ENCODE measurements around the gene CLEC4F. TPM values are rescaled to one million over a fixed set of nuclear protein-coding genes. Genes with fewer than 3 reads are reported as not detected.

The CLEC4F gene
- total and polyA plus RNA-seq, 2 of the 13 experiments (the other 11 are each of a cell fraction or from before 2014, with no cell fraction given): 0.12 to 0.13 TPM

- H4K20me1 ChIP-seq (ENCODE audit: insufficient read depth, low read length): no peaks in the 10 kb centered on the region
- DNase-seq (ENCODE audit: low spot score): no peak
- intact Hi-C loops (cut with micrococcal nuclease; ENCODE audit: unreplicated experiment) (no loop called here), in situ Hi-C loops (cut with HindIII; ENCODE audit: extremely low pct_ligation_motif_present, low pct_unique_long_range_greater_than_20kb) (no loop called here)
- H3K4me1 ChIP-seq (ENCODE audit: insufficient read depth, low read length): no peaks in the 10 kb centered on the region
- no peak for ATAC-seq
- H3K9me3 ChIP-seq (ENCODE audit: low read length): no peaks in the 10 kb centered on the region
- no peak overlapping the region for H3K4me3 ChIP-seq (replicated peaks in 1 of 3; ENCODE audit: insufficient read depth in 1 of 3, low read depth in 2 of 3, low read length in 3 of 3)
- H3K27me3 ChIP-seq (ENCODE audit: control insufficient read depth in 1 of 2, insufficient read depth in 2 of 2, low read length in 2 of 2): peaks cover 0 to 5% of the 10 kb centered on the region in 2 experiments; a peak in 2 of 5 replicates
- H3K4me2 ChIP-seq (ENCODE audit: low read depth, low read length): no peak overlapping the region
- TF ChIP-seq ZNF567 (CRISPR knock-in tag; IDR thresholded peaks at IDR 0.05; ENCODE audit: borderline replicate concordance) (no peak), MEIS1 (CRISPR knock-in tag; IDR thresholded peaks at IDR 0.05; ENCODE audit: borderline replicate concordance) (no peak), CBX2 (IDR thresholded peaks at IDR 0.05; ENCODE audit: low read depth, low read length) (no peak), CBX2 (CRISPR knock-in tag; IDR thresholded peaks at IDR 0.05; ENCODE audit: low read depth) (no peak), BORCS8-MEF2B (CRISPR knock-in tag; IDR thresholded peaks at IDR 0.05) (no peak), ZKSCAN5 (CRISPR knock-in tag; IDR thresholded peaks at IDR 0.05) (no peak)
- no peak overlapping the region for H3K27ac ChIP-seq (ENCODE audit: extremely low read length, insufficient read depth, low read length)
- FAIRE-seq: no peak
- ChIA-PET POLR2A (interaction anchor here (1.1 kb wide), 1 partner anchor 80 kb away, joined by 3 read pairs; the partner anchor contains the start of gene ATP6V1B1), CTCF (ENCODE audit: low intra/inter-chr PET ratio, low total read pairs) (no interaction called here)
- WGBS (ENCODE audit: low lambda C conversion rate): 61% methylated on average over 1 of the region's 1 CpG
- no peak overlapping the region for H3K9ac ChIP-seq (ENCODE audit: insufficient read depth, low read depth, low read length)
- BruUV-seq (replicated peaks): no TSS peak
- no peak overlapping the region for H2AFZ ChIP-seq (ENCODE audit: low read length)
- no peaks in the 10 kb centered on the region for H3K36me3 ChIP-seq (replicated peaks in 1 of 2; ENCODE audit: control insufficient read depth in 1 of 2, insufficient read depth in 2 of 2, low read length in 2 of 2)
- H3K79me2 ChIP-seq (ENCODE audit: insufficient read depth, low read length): no peaks in the 10 kb centered on the region
Observed at GRCh38 chr2:70855667-70856066, 35.3 kb upstream of the CLEC4F start.

GRCh38 chr2:70854411-70854810 lies 34.0 kb upstream of the CLEC4F start:
- peaks cover 0 to 6% of the 10 kb centered on the region in 2 experiments; a peak in 2 of 5 replicates for H3K27me3 ChIP-seq (ENCODE audit: control insufficient read depth in 1 of 2, insufficient read depth in 2 of 2, low read length in 2 of 2)
- ChIA-PET CTCF (ENCODE audit: low intra/inter-chr PET ratio, low total read pairs) (no interaction called here), POLR2A (no interaction called here)
- WGBS (ENCODE audit: low lambda C conversion rate): 65% methylated on average over 4 of the region's 4 CpGs
- no TSS peak for BruUV-seq (replicated peaks)
- no peaks in the 10 kb centered on the region for H3K9me3 ChIP-seq (ENCODE audit: low read length)
- no peak overlapping the region for H2AFZ ChIP-seq (ENCODE audit: low read length)
- no peak for FAIRE-seq
- H4K20me1 ChIP-seq (ENCODE audit: insufficient read depth, low read length): no peaks in the 10 kb centered on the region
- intact Hi-C loops (cut with micrococcal nuclease; ENCODE audit: unreplicated experiment) (no loop called here), in situ Hi-C loops (cut with HindIII; ENCODE audit: extremely low pct_ligation_motif_present, low pct_unique_long_range_greater_than_20kb) (no loop called here)
- TF ChIP-seq ZKSCAN1 (IDR thresholded peaks at IDR 0.05; ENCODE audit: low read length): no peak
- no peak for TF ChIP-seq RBFOX2 (IDR thresholded peaks at IDR 0.05; ENCODE audit: low read depth, low read length)
- no peak for TF ChIP-seq DPF2 (CRISPR knock-in tag; IDR thresholded peaks at IDR 0.05; ENCODE audit: borderline replicate concordance, low read depth)
- TF ChIP-seq MEIS1 (CRISPR knock-in tag; IDR thresholded peaks at IDR 0.05; ENCODE audit: borderline replicate concordance): no peak
- TF ChIP-seq PBX2 (CRISPR knock-in tag; IDR thresholded peaks at IDR 0.05): no peak
- TF ChIP-seq PHF8 (CRISPR knock-in tag; IDR thresholded peaks at IDR 0.05): no peak
- TF ChIP-seq GFI1 (CRISPR knock-in tag; IDR thresholded peaks at IDR 0.05; ENCODE audit: borderline replicate concordance): no peak
- no peak for TF ChIP-seq ZNF644 (CRISPR knock-in tag; IDR thresholded peaks at IDR 0.05; ENCODE audit: low read depth)
- no peak for TF ChIP-seq TP53 (CRISPR knock-in tag; conservative IDR thresholded peaks at IDR 0.05)
- no peak for TF ChIP-seq GABPA (IDR thresholded peaks at IDR 0.05; ENCODE audit: low read depth, low read length)
- TF ChIP-seq GABPA (CRISPR knock-in tag; IDR thresholded peaks at IDR 0.05; ENCODE audit: low read depth): no peak
- no peak for TF ChIP-seq ZNF574 (CRISPR knock-in tag; IDR thresholded peaks at IDR 0.05)
- no peak for ATAC-seq
- no peak overlapping the region for H3K4me3 ChIP-seq (replicated peaks in 1 of 3; ENCODE audit: insufficient read depth in 1 of 3, low read depth in 2 of 3, low read length in 3 of 3)
- H3K27ac ChIP-seq (ENCODE audit: extremely low read length, insufficient read depth, low read length): no peak overlapping the region
- no peaks in the 10 kb centered on the region for H3K79me2 ChIP-seq (ENCODE audit: insufficient read depth, low read length)
- no peak overlapping the region for H3K9ac ChIP-seq (ENCODE audit: insufficient read depth, low read depth, low read length)
- DNase-seq (ENCODE audit: low spot score): no peak
- H3K4me2 ChIP-seq (ENCODE audit: low read depth, low read length): no peak overlapping the region
- H3K4me1 ChIP-seq (ENCODE audit: insufficient read depth, low read length): no peaks in the 10 kb centered on the region
- no peaks in the 10 kb centered on the region for H3K36me3 ChIP-seq (replicated peaks in 1 of 2; ENCODE audit: control insufficient read depth in 1 of 2, insufficient read depth in 2 of 2, low read length in 2 of 2)

Measured in HepG2 (cell line).